Prostate gland (tissue), 2 donors: ENCODE results near the gene UBXN2A. TPM values are rescaled to one million over a fixed set of nuclear protein-coding genes. Genes with fewer than 3 reads are reported as not detected.

Experiments used
- DNase-seq: peaks from one replicate; pipeline ENCODE4 v3.0.0-alpha.2; 2019; ENCODE audit warnings: low spot score
- H3K27ac ChIP-seq, 2 donors: fragments of 200-600 bp; sonication (generic); 2 replicates each; pipeline ENCODE4 v1.5.1; 2017 to 2019
- H3K27me3 ChIP-seq: fragments of 200-600 bp; sonication (generic); replicated peaks from 2 replicates; pipeline ENCODE4 v1.5.1; 2019; ENCODE audit not compliant: insufficient read depth
- H3K36me3 ChIP-seq, 2 donors: fragments of 200-600 bp; sonication (generic); 1 replicate in 1 of 2; 2 replicates in 1 of 2; pipeline versions ENCODE4 v1.5.1 to v1.8.1; 2017 to 2019
- H3K4me1 ChIP-seq: fragments of 200-600 bp; sonication (generic); replicated peaks from 2 replicates; pipeline ENCODE4 v1.5.1; 2019
- H3K4me3 ChIP-seq, 2 donors: fragments of 200-600 bp; sonication (generic); 2 replicates each; pipeline ENCODE4 v1.5.1; 2017 to 2019
- H3K9me3 ChIP-seq: fragments of 200-600 bp; sonication (generic); 2 replicates; pipeline ENCODE4 v1.5.1; 2017
- CTCF ChIP-seq, 4 experiments: fragments of 200-600 bp in 2 of 4; fragments of 450-650 bp in 2 of 4; sonication (generic) in 2 of 4; IDR thresholded peaks; 1 replicate in 3 of 4; 2 replicates in 1 of 4; pipeline ENCODE4 v1.5.1; 2016 to 2019; ENCODE audit warnings: antibody characterized with exemption in 4 of 4, mild to moderate bottlenecking in 2 of 4, moderate library complexity in 2 of 4
- POLR2A ChIP-seq: fragments of 450-650 bp; IDR thresholded peaks from one replicate; pipeline ENCODE4 v1.6.1; 2016; ENCODE audit warnings: antibody characterized with exemption, mild to moderate bottlenecking
- POLR2AphosphoS5 ChIP-seq: sonication (generic); formaldehyde crosslinking; IDR thresholded peaks from one replicate; pipeline ENCODE4 v1.6.1; 2017; ENCODE audit warnings: antibody characterized with exemption
- WGBS: methylation state at CpG from one replicate; pipeline ENCODE4 v1.1.5; 2018; 5-methylcytosine and 5-hydroxymethylcytosine counted together
- intact Hi-C: fragments of 100-400 bp; cut with DNase I; formaldehyde crosslinking; loops from one replicate; pipeline ENCODE4 v1.14.2; 2022
- total RNA-seq, 2 donors: library from RNA; depleted of rRNA; stranded (reverse); fragments of >200 nt; gene quantifications; one replicate each; pipeline ENCODE4 v1.1.0, GENCODE V29; 2016

UBXN2A gene
- total RNA-seq, 2 donors from 2014 or later: 9.7 to 19.2 TPM

- no peaks in the 10 kb centered on the region for H3K36me3 ChIP-seq
- intact Hi-C loops: no loop called here
- 85% methylated on average over 9 of the region's 9 CpGs for WGBS
- H3K4me3 ChIP-seq: no peak overlapping the region
- H3K4me1 ChIP-seq: no peaks in the 10 kb centered on the region
- H3K27ac ChIP-seq: no peak overlapping the region
- no peak for TF ChIP-seq CTCF (IDR thresholded peaks at IDR 0.05)
- TF ChIP-seq POLR2A: no peak
- TF ChIP-seq POLR2AphosphoS5: no peak
- no peaks in the 10 kb centered on the region for H3K27me3 ChIP-seq
- DNase-seq: no peak
- H3K9me3 ChIP-seq: no peaks in the 10 kb centered on the region
These were observed 78.0 kb downstream of the UBXN2A start for GRCh38 chr2:24018241-24018640.

- WGBS: 74% methylated on average over 5 of the region's 5 CpGs
- DNase-seq: no peak
- TF ChIP-seq POLR2AphosphoS5: no peak
- no peak for TF ChIP-seq POLR2A
- no peak for TF ChIP-seq CTCF (IDR thresholded peaks at IDR 0.05)
- Histone ChIP-seq H3K27me3 (no peaks in the 10 kb centered on the region), H3K4me1 (no peaks in the 10 kb centered on the region), H3K4me3 (no peak overlapping the region), H3K27ac (no peak overlapping the region), H3K9me3 (no peaks in the 10 kb centered on the region), H3K36me3 (no peaks in the 10 kb centered on the region)
- intact Hi-C loops: no loop called here
These were observed 79.5 kb downstream of the UBXN2A start for GRCh38 chr2:24019729-24020128.

GRCh38 chr2:24020244-24020643 lies 80.0 kb downstream of the UBXN2A start:
- no peak for TF ChIP-seq POLR2AphosphoS5
- TF ChIP-seq CTCF (IDR thresholded peaks at IDR 0.05): no peak
- no peak for TF ChIP-seq POLR2A

GRCh38 chr2:24021122-24021998 lies 81.1 kb downstream of the UBXN2A start:
- no peaks in the 10 kb centered on the region for H3K27me3 ChIP-seq
- TF ChIP-seq CTCF (IDR thresholded peaks at IDR 0.05): no peak
- no peak for TF ChIP-seq POLR2AphosphoS5
- no peak for TF ChIP-seq POLR2A
- H3K4me1 ChIP-seq: no peaks in the 10 kb centered on the region
- H3K9me3 ChIP-seq: no peaks in the 10 kb centered on the region
- no peak overlapping the region for H3K27ac ChIP-seq
- DNase-seq: no peak
- WGBS: 80% methylated on average over 17 of the region's 19 CpGs
- H3K36me3 ChIP-seq: no peaks in the 10 kb centered on the region
- no peak overlapping the region for H3K4me3 ChIP-seq
- intact Hi-C loops: no loop called here

More at GRCh38 chr2:24020244-24020643, 80.0 kb downstream of the UBXN2A start:
- intact Hi-C loops: no loop called here
- Histone ChIP-seq H3K27me3 (no peaks in the 10 kb centered on the region), H3K27ac (no peak overlapping the region), H3K4me3 (no peak overlapping the region), H3K9me3 (no peaks in the 10 kb centered on the region), H3K36me3 (no peaks in the 10 kb centered on the region), H3K4me1 (no peaks in the 10 kb centered on the region)
- no peak for DNase-seq
- 71% methylated on average over 4 of the region's 4 CpGs for WGBS
